Endothelial cell (in vitro differentiated cells): Measurements from ENCODE around the gene MBD4. TPM values are rescaled to one million over a fixed set of nuclear protein-coding genes. Genes with fewer than 3 reads are reported as not detected.
A peak's percentile ranks its signal among the peaks of the same experiment; 100 is the strongest.

Experiments used
- DNase-seq: peaks from one replicate; pipeline ENCODE4 v3.0.0; 2021; ENCODE audit warnings: low spot score
- H3K27ac Mint-ChIP-seq: one replicate; pipeline ENCODE4 v1.8.0; 2021; ENCODE audit warnings: mixed read lengths, inconsistent platforms; ENCODE audit not compliant: unreplicated experiment
- H3K27me3 Mint-ChIP-seq: one replicate; pipeline ENCODE4 v1.8.0; 2021; ENCODE audit warnings: mild to moderate bottlenecking, moderate library complexity, mixed read lengths, inconsistent platforms; ENCODE audit not compliant: unreplicated experiment
- H3K36me3 Mint-ChIP-seq: one replicate; pipeline ENCODE4 v1.8.0; 2021; ENCODE audit warnings: mild to moderate bottlenecking, low read depth, mixed read lengths, inconsistent platforms; ENCODE audit not compliant: unreplicated experiment
- H3K4me1 Mint-ChIP-seq: one replicate; pipeline ENCODE4 v1.8.0; 2021; ENCODE audit warnings: mild to moderate bottlenecking, mixed read lengths, inconsistent platforms; ENCODE audit not compliant: unreplicated experiment
- H3K4me3 Mint-ChIP-seq: one replicate; pipeline ENCODE4 v1.8.0; 2021; ENCODE audit warnings: mild to moderate bottlenecking, mixed read lengths, inconsistent platforms; ENCODE audit not compliant: unreplicated experiment
- H3K9me3 Mint-ChIP-seq: one replicate; pipeline ENCODE4 v1.8.0; 2021; ENCODE audit warnings: mixed read lengths, inconsistent platforms; ENCODE audit not compliant: unreplicated experiment
- CTCF ChIP-seq: fragments of 200-600 bp; sonication (generic); IDR thresholded peaks from one replicate; pipeline ENCODE4 v1.5.0; 2021; ENCODE audit warnings: antibody characterized with exemption; ENCODE audit not compliant: unreplicated experiment
- total RNA-seq: library from RNA; stranded (reverse); fragmentation: NEBNext Ultra II Directional; extraction: Animal tissue kit (Norgen Biotek cat#: 25700); gene quantifications from one replicate; pipeline ENCODE4 v1.2.1, GENCODE V29; 2021; ENCODE audit not compliant: unreplicated experiment

MBD4 gene
- total RNA-seq, 1 donor from 2014 or later, result 30.6 TPM

GRCh38 chr3:129462361-129462968 is 22.7 kb upstream of the MBD4 start:
- Mint-ChIP-seq H3K4me3 (no peak overlapping the region), H3K27ac (no peak overlapping the region), H3K4me1 (peaks cover 20% of the 10 kb centered on the region), H3K36me3 (peaks cover 4% of the 10 kb centered on the region), H3K9me3 (no peaks in the 10 kb centered on the region), H3K27me3 (no peaks in the 10 kb centered on the region)
- DNase-seq, result no peak
- TF ChIP-seq CTCF, result no peak

GRCh38 chr3:129461461-129462146 is 21.9 kb upstream of the MBD4 start:
- TF ChIP-seq CTCF, result no peak
- no peaks in the 10 kb centered on the region for H3K9me3 Mint-ChIP-seq
- peak overlapping the region; percentile 74 for H3K27ac Mint-ChIP-seq
- no peak for DNase-seq
- peaks cover 10% of the 10 kb centered on the region for H3K36me3 Mint-ChIP-seq
- no peak overlapping the region for H3K4me3 Mint-ChIP-seq
- no peaks in the 10 kb centered on the region for H3K27me3 Mint-ChIP-seq
- peaks cover 13% of the 10 kb centered on the region for H3K4me1 Mint-ChIP-seq

GRCh38 chr3:129461022-129461421 is 21.3 kb upstream of the MBD4 start:
- no peak overlapping the region for H3K4me3 Mint-ChIP-seq
- DNase-seq, result no peak
- H3K9me3 Mint-ChIP-seq, result no peaks in the 10 kb centered on the region
- peaks cover 10% of the 10 kb centered on the region for H3K36me3 Mint-ChIP-seq
- TF ChIP-seq CTCF, result no peak
- H3K27ac Mint-ChIP-seq, result no peak overlapping the region
- H3K27me3 Mint-ChIP-seq, result no peaks in the 10 kb centered on the region
- H3K4me1 Mint-ChIP-seq, result peaks cover 12% of the 10 kb centered on the region

DNA sequence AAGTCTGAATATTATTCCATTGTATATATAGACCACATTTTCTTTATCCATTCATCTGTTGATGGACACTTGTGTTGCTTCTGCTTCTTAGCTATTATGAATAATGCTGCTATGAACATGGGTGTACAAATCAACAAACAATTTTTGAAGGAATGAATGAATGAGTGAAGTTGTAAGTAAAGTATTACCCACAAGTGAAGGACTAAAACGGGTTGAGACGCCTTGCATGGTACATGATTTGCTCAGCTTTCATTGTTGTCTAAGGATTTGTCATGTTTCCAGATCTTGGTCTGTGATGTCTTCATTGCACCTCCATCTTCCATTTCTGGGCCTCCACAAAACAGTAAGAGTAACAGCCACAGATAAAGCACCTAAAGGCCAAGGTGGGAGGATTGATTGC is 20.8 kb upstream of the MBD4 start:
- Mint-ChIP-seq H3K4me1 (peaks cover 12% of the 10 kb centered on the region), H3K27ac (no peak overlapping the region), H3K4me3 (no peak overlapping the region), H3K27me3 (no peaks in the 10 kb centered on the region), H3K36me3 (peaks cover 10% of the 10 kb centered on the region), H3K9me3 (no peaks in the 10 kb centered on the region)
- DNase-seq, result no peak
- no peak for TF ChIP-seq CTCF

DNA sequence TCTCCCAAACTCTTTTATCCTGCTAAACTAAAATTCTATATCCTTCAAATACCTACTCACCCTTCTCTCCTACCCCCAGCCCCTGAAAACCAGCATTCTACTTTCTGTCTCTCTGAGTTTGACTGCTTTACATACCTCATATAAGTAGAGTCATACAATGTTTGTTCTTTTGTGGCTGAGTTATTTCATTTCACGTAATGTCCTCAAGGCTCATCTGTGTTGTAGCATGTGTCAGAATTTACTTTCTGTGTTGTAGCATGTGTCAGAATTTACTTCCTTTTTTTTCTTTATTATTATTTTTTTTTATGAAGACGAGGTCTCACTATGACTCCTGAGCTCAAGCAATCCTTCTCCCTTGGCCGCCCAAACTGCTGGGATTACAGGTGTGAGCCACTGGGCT is 20.4 kb upstream of the MBD4 start:
- peaks cover 10% of the 10 kb centered on the region for H3K36me3 Mint-ChIP-seq
- no peak for TF ChIP-seq CTCF
- no peaks in the 10 kb centered on the region for H3K9me3 Mint-ChIP-seq
- H3K27ac Mint-ChIP-seq, result no peak overlapping the region
- no peak for DNase-seq
- no peaks in the 10 kb centered on the region for H3K27me3 Mint-ChIP-seq
- peaks cover 12% of the 10 kb centered on the region for H3K4me1 Mint-ChIP-seq
- H3K4me3 Mint-ChIP-seq, result peak overlapping the region; percentile 2
